ENCODE measurements around the gene ZCCHC14.

DNA sequence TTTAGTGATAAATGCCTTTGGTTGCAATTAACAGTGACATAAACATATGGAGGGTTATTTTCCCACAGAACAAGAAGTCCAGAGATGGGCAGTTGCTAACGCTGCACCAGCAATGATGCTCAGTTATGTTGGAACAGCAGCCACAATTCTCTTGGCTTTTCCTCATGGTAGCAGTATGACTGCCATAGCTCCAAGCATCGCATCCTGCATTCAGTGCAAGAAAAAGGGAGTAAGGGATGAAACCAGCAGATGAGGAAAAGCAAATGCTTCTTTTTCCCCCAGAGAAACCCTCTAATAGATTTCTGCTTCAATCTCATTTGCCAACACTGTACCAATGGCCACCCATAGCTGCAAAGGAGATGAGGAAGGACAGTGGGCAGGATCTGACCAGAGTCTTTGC is 13.0 kb upstream of the ZCCHC14 start:
- TF ChIP-seq, protein P1, sequence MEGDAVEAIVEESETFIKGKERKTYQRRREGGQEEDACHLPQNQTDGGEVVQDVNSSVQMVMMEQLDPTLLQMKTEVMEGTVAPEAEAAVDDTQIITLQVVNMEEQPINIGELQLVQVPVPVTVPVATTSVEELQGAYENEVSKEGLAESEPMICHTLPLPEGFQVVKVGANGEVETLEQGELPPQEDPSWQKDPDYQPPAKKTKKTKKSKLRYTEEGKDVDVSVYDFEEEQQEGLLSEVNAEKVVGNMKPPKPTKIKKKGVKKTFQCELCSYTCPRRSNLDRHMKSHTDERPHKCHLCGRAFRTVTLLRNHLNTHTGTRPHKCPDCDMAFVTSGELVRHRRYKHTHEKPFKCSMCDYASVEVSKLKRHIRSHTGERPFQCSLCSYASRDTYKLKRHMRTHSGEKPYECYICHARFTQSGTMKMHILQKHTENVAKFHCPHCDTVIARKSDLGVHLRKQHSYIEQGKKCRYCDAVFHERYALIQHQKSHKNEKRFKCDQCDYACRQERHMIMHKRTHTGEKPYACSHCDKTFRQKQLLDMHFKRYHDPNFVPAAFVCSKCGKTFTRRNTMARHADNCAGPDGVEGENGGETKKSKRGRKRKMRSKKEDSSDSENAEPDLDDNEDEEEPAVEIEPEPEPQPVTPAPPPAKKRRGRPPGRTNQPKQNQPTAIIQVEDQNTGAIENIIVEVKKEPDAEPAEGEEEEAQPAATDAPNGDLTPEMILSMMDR (IDR thresholded peaks at IDR 0.05), result no peak
- no peak for TF ChIP-seq EZH2 (IDR thresholded peaks at IDR 0.05; ENCODE audit: borderline replicate concordance, insufficient read depth, low read depth, low read length, poor library complexity, severe bottlenecking)

Data from B cell (primary cell).